Daoy (cell line): ENCODE data around the gene EEF1A2. TPM values are rescaled to one million over a fixed set of nuclear protein-coding genes. Genes with fewer than 3 reads are reported as not detected.

ENCODE experiments used
- DNase-seq: peaks from one replicate; pipeline ENCODE4 v3.0.0-alpha.2; 2015; ENCODE audit warnings: low read depth
- total RNA-seq: library from RNA; depleted of rRNA; stranded (reverse); fragments of >200 nt; shearing (Covaris generic); gene quantifications from 2 replicates; pipeline ENCODE4 v1.2.3, GENCODE V29; 2014

EEF1A2 gene
- total RNA-seq, 1 experiment from 2014 or later: 6.4 TPM

- DNase-seq: no peak
Observed at GRCh38 chr20:63536997-63537524, 38.2 kb upstream of the EEF1A2 start, which contains the start of gene PTK6. TSS of gene PTK6 (minus strand) at chr20:63537376. CDS start at chr20:63537314, 62 bp downstream.

GRCh38 chr20:63536241-63536977, 37.5 kb upstream of the EEF1A2 start:
- DNase-seq: peak; percentile 66

- DNase-seq: no peak
Observed at GRCh38 chr20:63534831-63535651, 36.2 kb upstream of the EEF1A2 start.

- DNase-seq: no peak
Observed at GRCh38 chr20:63534427-63534830, 35.5 kb upstream of the EEF1A2 start.

- DNase-seq: no peak
Observed at GRCh38 chr20:63533871-63534393, 35.0 kb upstream of the EEF1A2 start.

GRCh38 chr20:63533388-63533787, 34.5 kb upstream of the EEF1A2 start:
- no peak for DNase-seq

- DNase-seq: no peak
Observed at GRCh38 chr20:63532449-63532971, 33.6 kb upstream of the EEF1A2 start.

GRCh38 chr20:63531686-63532448, 33.0 kb upstream of the EEF1A2 start:
- DNase-seq: no peak

GRCh38 chr20:63530788-63531160, 31.9 kb upstream of the EEF1A2 start:
- no peak for DNase-seq

GRCh38 chr20:63529861-63530787, 31.2 kb upstream of the EEF1A2 start:
- no peak for DNase-seq

- DNase-seq: no peak
Observed at GRCh38 chr20:63529180-63529860, 30.4 kb upstream of the EEF1A2 start.

- no peak for DNase-seq
Observed at GRCh38 chr20:63527184-63527583, 28.3 kb upstream of the EEF1A2 start.

- no peak for DNase-seq
Observed at GRCh38 chr20:63525971-63526370, 27.1 kb upstream of the EEF1A2 start.

GRCh38 chr20:63525185-63525584, 26.3 kb upstream of the EEF1A2 start:
- DNase-seq: no peak

GRCh38 chr20:63522981-63523611, 24.2 kb upstream of the EEF1A2 start:
- DNase-seq: no peak

GRCh38 chr20:63522091-63522868, 23.4 kb upstream of the EEF1A2 start:
- DNase-seq: no peak

GRCh38 chr20:63521602-63522001, 22.7 kb upstream of the EEF1A2 start:
- DNase-seq: no peak

- peak; percentile 69 for DNase-seq
Observed at GRCh38 chr20:63520934-63521601, 22.2 kb upstream of the EEF1A2 start.
